ENCODE data around the gene SFMBT1. TPM values are rescaled to one million over a fixed set of nuclear protein-coding genes. Genes with fewer than 3 reads are reported as not detected.

SFMBT1 gene
- total RNA-seq, 1 experiment from 2014 or later: 11.8 TPM

DNA sequence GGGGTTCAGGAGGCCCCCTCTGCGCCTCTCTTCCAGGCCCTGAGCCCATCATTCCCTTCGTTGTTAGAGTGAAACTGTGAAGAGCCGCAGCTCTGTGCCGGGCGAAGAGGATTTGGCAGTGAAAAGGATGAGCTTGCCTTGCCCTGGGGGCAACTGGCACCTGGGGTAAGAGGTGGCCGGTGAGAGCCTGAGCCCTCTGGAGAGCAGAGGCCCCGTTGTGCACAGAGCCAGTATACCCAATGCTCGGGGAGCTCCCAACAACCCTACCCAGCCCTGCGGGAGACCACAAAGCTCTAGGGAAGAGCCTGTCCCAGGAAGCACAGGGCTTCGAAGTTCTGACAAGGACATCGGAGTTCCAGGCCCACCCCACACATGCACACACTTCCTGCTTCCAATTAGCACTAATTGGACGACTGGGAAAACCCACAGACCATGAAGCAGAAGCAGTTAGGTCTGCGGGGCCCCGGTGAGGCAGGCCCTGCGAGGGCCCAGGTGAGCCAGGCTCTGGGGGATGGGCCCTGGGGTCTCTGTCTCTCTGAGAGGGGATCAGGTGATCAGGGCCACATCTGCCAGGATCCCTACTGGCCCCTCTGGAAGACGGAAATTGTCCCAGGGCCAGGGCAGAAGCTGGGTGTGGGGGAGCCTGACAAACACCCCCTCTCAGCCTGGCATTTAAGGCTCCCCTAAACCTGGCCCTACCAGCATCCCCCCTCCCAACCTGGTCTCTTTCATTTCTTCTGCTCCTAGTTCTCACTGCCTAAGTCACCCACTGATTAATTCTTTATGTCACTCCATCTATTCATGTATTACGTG, 27.9 kb upstream of the SFMBT1 start:
- DNase-seq (ENCODE audit: unreplicated experiment): no peak
- Mint-ChIP-seq H3K27ac (ENCODE audit: low read depth, unreplicated experiment) (no peak overlapping the region), H3K36me3 (ENCODE audit: insufficient read depth, unreplicated experiment) (peaks cover 6% of the 10 kb centered on the region), H3K27me3 (ENCODE audit: insufficient read depth, unreplicated experiment) (no peaks in the 10 kb centered on the region), H3K4me1 (ENCODE audit: insufficient read depth, unreplicated experiment) (no peaks in the 10 kb centered on the region), H3K9me3 (ENCODE audit: unreplicated experiment) (no peaks in the 10 kb centered on the region), H3K4me3 (ENCODE audit: unreplicated experiment) (peak overlapping the region; percentile 79)
- CTCF ChIA-PET: interaction anchor here (0.5 to 4.0 kb wide), 13 partner anchors 10 to 332 kb away, joined by 3 to 21 read pairs (median 4); no protein-coding TSS in a partner anchor
- BruUV-seq (replicated peaks): no TSS peak
- no peak for TF ChIP-seq CTCF (IDR thresholded peaks at IDR 0.05; ENCODE audit: unreplicated experiment)
- intact Hi-C loops (cut with micrococcal nuclease): loop anchor here (2.0 kb wide), 1 partner anchor 645 kb away; no protein-coding TSS in a partner anchor
- POLR2A ChIA-PET: no interaction called here

DNA sequence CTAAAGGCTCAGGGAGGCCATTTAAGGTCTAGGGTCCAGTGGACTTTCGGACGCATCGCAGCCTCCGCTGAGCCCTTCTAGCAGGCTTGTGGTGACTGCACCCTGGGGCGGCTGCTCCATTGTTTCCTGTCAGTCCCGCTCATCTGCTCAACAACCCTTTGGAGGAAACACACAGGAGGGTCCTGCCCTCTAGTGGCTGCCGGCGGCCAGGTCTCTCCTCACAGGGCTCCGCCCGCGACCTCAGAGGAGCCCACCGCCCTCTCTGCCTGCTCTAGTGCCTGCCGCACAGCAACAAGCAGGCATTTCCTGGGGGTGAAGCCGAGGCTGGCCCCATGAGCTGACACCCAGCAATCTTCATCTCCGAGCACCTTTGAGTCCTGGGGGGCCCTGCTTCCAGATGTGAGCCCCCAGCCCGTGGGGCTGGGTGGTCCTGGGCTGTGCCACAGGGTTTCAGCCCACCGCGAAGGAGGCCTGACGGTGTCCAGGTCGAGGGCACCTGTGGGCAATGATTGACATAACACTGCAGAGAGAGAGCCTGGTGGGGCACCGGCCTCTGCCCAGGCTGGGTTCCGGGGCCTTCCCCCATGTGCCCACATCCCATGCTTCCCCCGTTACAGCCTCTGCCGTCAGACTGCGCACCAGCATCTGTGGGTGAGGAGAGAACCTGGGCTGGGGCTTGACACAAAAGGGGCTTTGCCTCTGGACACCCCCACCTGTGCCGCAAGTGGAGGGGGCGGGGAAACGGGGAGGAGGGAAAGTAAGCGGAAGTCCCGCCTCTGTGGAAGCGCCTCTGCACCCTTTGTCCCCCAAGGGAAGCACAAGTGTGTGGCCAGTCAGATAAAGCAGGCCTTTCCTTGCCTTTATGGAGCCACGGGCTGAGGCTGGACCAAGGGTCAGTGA, 27.0 kb upstream of the SFMBT1 start:
- Mint-ChIP-seq H3K36me3 (ENCODE audit: insufficient read depth, unreplicated experiment) (peaks cover 6% of the 10 kb centered on the region), H3K4me1 (ENCODE audit: insufficient read depth, unreplicated experiment) (no peaks in the 10 kb centered on the region), H3K9me3 (ENCODE audit: unreplicated experiment) (no peaks in the 10 kb centered on the region), H3K4me3 (ENCODE audit: unreplicated experiment) (peak overlapping the region; percentile 79), H3K27ac (ENCODE audit: low read depth, unreplicated experiment) (no peak overlapping the region), H3K27me3 (ENCODE audit: insufficient read depth, unreplicated experiment) (no peaks in the 10 kb centered on the region)
- intact Hi-C loops (cut with micrococcal nuclease): loop anchor here (1.0 to 2.0 kb wide), 4 partner anchors 139 to 644 kb away; no protein-coding TSS in a partner anchor
- TF ChIP-seq CTCF (IDR thresholded peaks at IDR 0.05; ENCODE audit: unreplicated experiment): peak; percentile 89
- DNase-seq (ENCODE audit: unreplicated experiment): peak; percentile 82
- CTCF ChIA-PET: interaction anchor here (0.6 to 4.0 kb wide), 14 partner anchors 11 to 344 kb away, joined by 3 to 21 read pairs (median 3); no protein-coding TSS in a partner anchor
- POLR2A ChIA-PET: no interaction called here
- no TSS peak for BruUV-seq (replicated peaks)

- H3K27me3 Mint-ChIP-seq (ENCODE audit: insufficient read depth, unreplicated experiment): no peaks in the 10 kb centered on the region
- H3K4me3 Mint-ChIP-seq (ENCODE audit: unreplicated experiment): no peak overlapping the region
- peaks cover 6% of the 10 kb centered on the region for H3K36me3 Mint-ChIP-seq (ENCODE audit: insufficient read depth, unreplicated experiment)
- no peaks in the 10 kb centered on the region for H3K4me1 Mint-ChIP-seq (ENCODE audit: insufficient read depth, unreplicated experiment)
- no peak for TF ChIP-seq CTCF (IDR thresholded peaks at IDR 0.05; ENCODE audit: unreplicated experiment)
- DNase-seq (ENCODE audit: unreplicated experiment): no peak
- intact Hi-C loops (cut with micrococcal nuclease): loop anchor here (1.0 to 2.0 kb wide), 4 partner anchors 138 to 643 kb away; no protein-coding TSS in a partner anchor
- BruUV-seq (replicated peaks): no TSS peak
- no peaks in the 10 kb centered on the region for H3K9me3 Mint-ChIP-seq (ENCODE audit: unreplicated experiment)
- ChIA-PET CTCF (interaction anchor here (0.6 to 4.0 kb wide), 16 partner anchors 30 to 804 kb away, joined by 3 to 21 read pairs (median 3); no protein-coding TSS in a partner anchor), POLR2A (no interaction called here)
- no peak overlapping the region for H3K27ac Mint-ChIP-seq (ENCODE audit: low read depth, unreplicated experiment)
Observed at GRCh38 chr3:53071882-53072431, 26.1 kb upstream of the SFMBT1 start.

All from MCF 10A (cell line).